SJCRH30 (cell line): ENCODE measurements around the gene SERPINE2. TPM values are rescaled to one million over a fixed set of nuclear protein-coding genes. Genes with fewer than 3 reads are reported as not detected.

ENCODE experiments used
- DNase-seq, 2 experiments: peaks; one replicate each; pipeline ENCODE4 v3.0.0-alpha.2; 2015 to 2020
- H3K27ac ChIP-seq: fragments of 250-450 bp; sonication (Bioruptor Pico); 2 replicates; pipeline ENCODE4 v1.5.1; 2020; ENCODE audit warnings: mild to moderate bottlenecking, moderate library complexity
- H3K27me3 ChIP-seq: fragments of 250-450 bp; sonication (Bioruptor Pico); 2 replicates; pipeline ENCODE4 v1.5.1; 2020; ENCODE audit warnings: mild to moderate bottlenecking, moderate library complexity
- H3K36me3 ChIP-seq: fragments of 250-450 bp; sonication (Bioruptor Pico); 2 replicates; pipeline ENCODE4 v1.5.1; 2020; ENCODE audit warnings: mild to moderate bottlenecking, moderate library complexity
- H3K4me1 ChIP-seq: fragments of 250-450 bp; sonication (Bioruptor Pico); 2 replicates; pipeline ENCODE4 v1.5.1; 2020; ENCODE audit warnings: mild to moderate bottlenecking, moderate library complexity
- H3K4me3 ChIP-seq: fragments of 250-450 bp; sonication (Bioruptor Pico); 2 replicates; pipeline ENCODE4 v1.5.1; 2020; ENCODE audit warnings: mild to moderate bottlenecking, moderate library complexity
- H3K9me3 ChIP-seq: fragments of 250-450 bp; sonication (Bioruptor Pico); replicated peaks from 2 replicates; pipeline ENCODE4 v1.5.1; 2020; ENCODE audit warnings: mild to moderate bottlenecking, moderate library complexity
- total RNA-seq: library from RNA; depleted of rRNA; stranded (reverse); fragments of >200 nt; shearing (Covaris generic); gene quantifications from 2 replicates; pipeline ENCODE4 v1.2.3, GENCODE V29; 2014; rRNA removed

The SERPINE2 gene
- 48.2 and 51.1 TPM in 2 replicates for total RNA-seq

GRCh38 chr2:224039080-224039769, at the start of gene SERPINE2:
SERPINE2 (minus strand) TSS chr2:224039286; CDS start chr2:224001900, 37,386 bp downstream.
- peak within 1 kb of the TSS; percentile 77 for H3K4me3 ChIP-seq
- peaks cover 5% of the 10 kb centered on the region; the same call in 1 of the 2 replicates for H3K4me1 ChIP-seq
- peak; percentile 80 to 82 for DNase-seq
- no peaks in the 10 kb centered on the region for H3K36me3 ChIP-seq
- peaks cover 3% of the 10 kb centered on the region; the same call in 1 of the 2 replicates for H3K27me3 ChIP-seq
- no peaks in the 10 kb centered on the region for H3K9me3 ChIP-seq
- H3K27ac ChIP-seq: peak within 1 kb of the TSS; percentile 51

GRCh38 chr2:224086226-224086914, 47.3 kb upstream of the SERPINE2 start:
- H3K4me1 ChIP-seq: peaks cover 17% of the 10 kb centered on the region
- no peaks in the 10 kb centered on the region; the same call in 1 of the 2 replicates for H3K9me3 ChIP-seq
- no peak overlapping the region for H3K4me3 ChIP-seq
- peak; percentile 43 to 57 for DNase-seq
- no peaks in the 10 kb centered on the region for H3K27me3 ChIP-seq
- peak overlapping the region; percentile 12; the same call in 1 of the 2 replicates for H3K27ac ChIP-seq
- H3K36me3 ChIP-seq: no peaks in the 10 kb centered on the region

- Histone ChIP-seq H3K27ac (0 out of 2 replicates have a peak overlapping the region, but pooled peaks have one; percentile 12), H3K4me1 (peaks cover 17% of the 10 kb centered on the region), H3K27me3 (no peaks in the 10 kb centered on the region), H3K4me3 (no peak overlapping the region), H3K9me3 (no peaks in the 10 kb centered on the region; the same call in 1 of the 2 replicates), H3K36me3 (no peaks in the 10 kb centered on the region)
- no peak for DNase-seq
These were observed 46.7 kb upstream of the SERPINE2 start for GRCh38 chr2:224085811-224086210.

GRCh38 chr2:224085246-224085645, 46.2 kb upstream of the SERPINE2 start:
- DNase-seq: no peak
- Histone ChIP-seq H3K9me3 (no peaks in the 10 kb centered on the region; the same call in 1 of the 2 replicates), H3K36me3 (no peaks in the 10 kb centered on the region), H3K27me3 (no peaks in the 10 kb centered on the region), H3K27ac (no peak overlapping the region), H3K4me1 (peaks cover 17% of the 10 kb centered on the region), H3K4me3 (no peak overlapping the region)

- H3K4me3 ChIP-seq: no peak overlapping the region
- H3K36me3 ChIP-seq: no peaks in the 10 kb centered on the region
- no peak overlapping the region for H3K27ac ChIP-seq
- H3K9me3 ChIP-seq: no peaks in the 10 kb centered on the region; the same call in 1 of the 2 replicates
- H3K27me3 ChIP-seq: no peaks in the 10 kb centered on the region
- peaks cover 17% of the 10 kb centered on the region for H3K4me1 ChIP-seq
- DNase-seq: peak; percentile 8 to 10
These were observed 45.3 kb upstream of the SERPINE2 start for GRCh38 chr2:224084266-224084892.

- peaks cover 17% of the 10 kb centered on the region for H3K4me1 ChIP-seq
- no peaks in the 10 kb centered on the region for H3K27me3 ChIP-seq
- H3K36me3 ChIP-seq: no peaks in the 10 kb centered on the region
- H3K4me3 ChIP-seq: no peak overlapping the region
- no peak for DNase-seq
- H3K9me3 ChIP-seq: no peaks in the 10 kb centered on the region; the same call in 1 of the 2 replicates
- no peak overlapping the region for H3K27ac ChIP-seq
These were observed 44.6 kb upstream of the SERPINE2 start for GRCh38 chr2:224083638-224084037.

GRCh38 chr2:224078656-224079055, 39.6 kb upstream of the SERPINE2 start:
- H3K4me1 ChIP-seq: no peaks in the 10 kb centered on the region

GRCh38 chr2:224077773-224078507, 38.9 kb upstream of the SERPINE2 start:
- DNase-seq: no peak
- Histone ChIP-seq H3K36me3 (no peaks in the 10 kb centered on the region), H3K27ac (no peak overlapping the region), H3K4me1 (no peaks in the 10 kb centered on the region), H3K27me3 (no peaks in the 10 kb centered on the region), H3K9me3 (no peaks in the 10 kb centered on the region), H3K4me3 (no peak overlapping the region)

More at GRCh38 chr2:224078656-224079055, 39.6 kb upstream of the SERPINE2 start:
- no peak overlapping the region for H3K27ac ChIP-seq
- no peaks in the 10 kb centered on the region for H3K27me3 ChIP-seq
- H3K36me3 ChIP-seq: no peaks in the 10 kb centered on the region
- no peaks in the 10 kb centered on the region; the same call in 1 of the 2 replicates for H3K9me3 ChIP-seq
- H3K4me3 ChIP-seq: no peak overlapping the region
- DNase-seq: no peak

GRCh38 chr2:224075588-224075987, 36.5 kb upstream of the SERPINE2 start:
- Histone ChIP-seq H3K9me3 (no peaks in the 10 kb centered on the region), H3K27ac (no peak overlapping the region), H3K4me3 (no peak overlapping the region), H3K36me3 (no peaks in the 10 kb centered on the region), H3K4me1 (no peaks in the 10 kb centered on the region), H3K27me3 (no peaks in the 10 kb centered on the region)
- no peak for DNase-seq

- no peaks in the 10 kb centered on the region for H3K36me3 ChIP-seq
- H3K27ac ChIP-seq: no peak overlapping the region
- no peaks in the 10 kb centered on the region for H3K9me3 ChIP-seq
- H3K4me1 ChIP-seq: no peaks in the 10 kb centered on the region
- DNase-seq: no peak
- no peak overlapping the region for H3K4me3 ChIP-seq
- no peaks in the 10 kb centered on the region for H3K27me3 ChIP-seq
These were observed 34.6 kb upstream of the SERPINE2 start for GRCh38 chr2:224073676-224074075.

GRCh38 chr2:224072541-224073188, 33.6 kb upstream of the SERPINE2 start:
- Histone ChIP-seq H3K4me3 (no peak overlapping the region), H3K36me3 (no peaks in the 10 kb centered on the region), H3K9me3 (no peaks in the 10 kb centered on the region), H3K4me1 (no peaks in the 10 kb centered on the region), H3K27me3 (no peaks in the 10 kb centered on the region), H3K27ac (no peak overlapping the region)
- no peak for DNase-seq

GRCh38 chr2:224069172-224069571, 30.1 kb upstream of the SERPINE2 start:
- Histone ChIP-seq H3K9me3 (no peaks in the 10 kb centered on the region; the same call in 1 of the 2 replicates), H3K4me1 (no peaks in the 10 kb centered on the region), H3K36me3 (no peaks in the 10 kb centered on the region), H3K27me3 (no peaks in the 10 kb centered on the region), H3K27ac (no peak overlapping the region), H3K4me3 (no peak overlapping the region)
- DNase-seq: no peak

GRCh38 chr2:224063298-224063648, 24.2 kb upstream of the SERPINE2 start:
- no peak overlapping the region for H3K27ac ChIP-seq
- no peak for DNase-seq
- H3K4me1 ChIP-seq: no peaks in the 10 kb centered on the region
- H3K36me3 ChIP-seq: no peaks in the 10 kb centered on the region
- no peaks in the 10 kb centered on the region; the same call in none of the 2 replicates for H3K9me3 ChIP-seq
- no peaks in the 10 kb centered on the region for H3K27me3 ChIP-seq
- H3K4me3 ChIP-seq: no peak overlapping the region
